AG09309 (cell line): ENCODE measurements around the gene SRGAP2B.
"Not testable (repeated sequence)": the region's sequence is repeated elsewhere in the genome, so short reads cannot be mapped to it uniquely, and the experiment has no call there.

Experiments
- DNase-seq: peaks from one replicate; pipeline ENCODE4 v3.0.0-alpha.2; 2010; ENCODE audit warnings: low read depth
- H3K4me3 ChIP-seq: 2 replicates; pipeline ENCODE4 v1.5.1; 2011; ENCODE audit warnings: mild to moderate bottlenecking, low read depth, low read length, moderate library complexity; ENCODE audit not compliant: control insufficient read depth

SRGAP2B gene

GRCh38 chr1:145055217-145055760 lies 39.8 kb downstream of the SRGAP2B start:
- H3K4me3 ChIP-seq: not testable (repeated sequence)

GRCh38 chr1:145053428-145053827 lies 41.7 kb downstream of the SRGAP2B start:
- H3K4me3 ChIP-seq, DNase-seq: not testable (repeated sequence)

More at GRCh38 chr1:145055217-145055760, 39.8 kb downstream of the SRGAP2B start:
- not testable (repeated sequence) for DNase-seq

GRCh38 chr1:145052019-145052776 lies 42.9 kb downstream of the SRGAP2B start:
- not testable (repeated sequence) for DNase-seq

GRCh38 chr1:145048181-145048856 lies 46.8 kb downstream of the SRGAP2B start:
- not testable (repeated sequence) for H3K4me3 ChIP-seq, DNase-seq

More at GRCh38 chr1:145052019-145052776, 42.9 kb downstream of the SRGAP2B start:
- H3K4me3 ChIP-seq: not testable (repeated sequence)

- not testable (repeated sequence) for DNase-seq, H3K4me3 ChIP-seq
These were observed 47.6 kb downstream of the SRGAP2B start for GRCh38 chr1:145047553-145047952.

GRCh38 chr1:145045571-145046273 lies 49.4 kb downstream of the SRGAP2B start:
- DNase-seq, H3K4me3 ChIP-seq: not testable (repeated sequence)

GRCh38 chr1:145041519-145041918 lies 53.6 kb downstream of the SRGAP2B start:
- H3K4me3 ChIP-seq, DNase-seq: not testable (repeated sequence)

GRCh38 chr1:145036019-145036418 lies 59.1 kb downstream of the SRGAP2B start:
- not testable (repeated sequence) for DNase-seq, H3K4me3 ChIP-seq

- DNase-seq, H3K4me3 ChIP-seq: not testable (repeated sequence)
These were observed 61.6 kb downstream of the SRGAP2B start for GRCh38 chr1:145033523-145033922.

GRCh38 chr1:145027251-145027650 lies 67.9 kb downstream of the SRGAP2B start:
- H3K4me3 ChIP-seq, DNase-seq: not testable (repeated sequence)

GRCh38 chr1:145025286-145025685 lies 69.8 kb downstream of the SRGAP2B start:
- DNase-seq, H3K4me3 ChIP-seq: not testable (repeated sequence)

- DNase-seq, H3K4me3 ChIP-seq: not testable (repeated sequence)
These were observed 72.9 kb downstream of the SRGAP2B start for GRCh38 chr1:145022259-145022658.

- DNase-seq, H3K4me3 ChIP-seq: not testable (repeated sequence)
These were observed 73.4 kb downstream of the SRGAP2B start for GRCh38 chr1:145021749-145022148.

GRCh38 chr1:145019709-145020108 lies 75.4 kb downstream of the SRGAP2B start:
- DNase-seq, H3K4me3 ChIP-seq: not testable (repeated sequence)

GRCh38 chr1:145017725-145018124 lies 77.4 kb downstream of the SRGAP2B start:
- not testable (repeated sequence) for DNase-seq, H3K4me3 ChIP-seq

- H3K4me3 ChIP-seq, DNase-seq: not testable (repeated sequence)
These were observed 78.7 kb downstream of the SRGAP2B start for GRCh38 chr1:145016492-145016862.

GRCh38 chr1:145015744-145016491 lies 79.2 kb downstream of the SRGAP2B start:
- DNase-seq, H3K4me3 ChIP-seq: not testable (repeated sequence)

GRCh38 chr1:145013353-145013752 lies 81.8 kb downstream of the SRGAP2B start:
- not testable (repeated sequence) for H3K4me3 ChIP-seq, DNase-seq
